GM21576 (cell line): ENCODE data around the gene IPPK.

Source experiments
- ATAC-seq: cut with Tn5 transposase; IDR thresholded peaks from one replicate; pipeline ENCODE4 v1.9.1; 2021; ENCODE audit warnings: mild to moderate bottlenecking, moderate library complexity; ENCODE audit not compliant: unreplicated experiment

Gene IPPK

GRCh38 chr9:92616199-92616641 is 53.7 kb downstream of the IPPK start:
- no peak for ATAC-seq

DNA sequence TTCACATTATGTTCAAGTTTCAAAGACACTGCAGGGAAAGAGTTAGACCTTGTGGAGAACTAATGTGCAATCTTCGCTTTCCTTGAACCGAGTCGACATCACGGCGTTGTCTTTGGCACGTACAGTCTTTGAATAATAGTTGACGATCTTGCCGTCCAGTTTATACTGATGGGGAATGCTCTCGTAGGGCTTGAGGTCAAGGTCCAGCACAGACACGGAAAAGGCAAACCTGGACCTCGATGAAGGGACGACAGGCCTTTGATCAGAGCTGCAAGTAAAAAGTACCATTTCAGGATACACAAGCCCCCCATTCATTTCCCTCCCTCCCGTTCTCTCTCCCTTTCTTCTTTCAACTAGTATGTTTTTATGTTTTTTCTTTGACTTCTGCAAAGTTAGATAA is 54.1 kb downstream of the IPPK start:
- no peak for ATAC-seq

- no peak for ATAC-seq
Measured at GRCh38 chr9:92614763-92615461, 55.0 kb downstream of the IPPK start.

DNA sequence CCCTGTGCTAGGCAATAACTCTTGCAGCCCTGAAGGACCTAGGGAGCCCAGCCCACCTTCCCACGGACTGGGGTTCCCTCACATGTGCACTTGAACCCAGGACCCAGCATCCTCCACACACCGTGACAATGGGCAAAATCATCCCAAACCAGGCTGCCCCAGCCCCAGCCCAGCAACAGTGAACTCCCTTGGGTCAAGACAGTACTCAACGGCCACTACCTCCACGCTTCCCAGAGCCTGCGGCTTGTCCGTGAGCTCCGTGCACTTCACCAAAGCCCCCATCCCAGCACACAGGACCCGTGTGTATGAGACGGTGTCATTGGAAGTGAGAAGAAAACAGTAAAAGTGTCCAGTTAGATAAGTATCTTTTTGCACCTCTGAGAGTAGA is 55.8 kb downstream of the IPPK start:
- ATAC-seq: no peak

GRCh38 chr9:92613268-92614122 is 56.4 kb downstream of the IPPK start:
- no peak for ATAC-seq

- no peak for ATAC-seq
Measured at GRCh38 chr9:92612816-92613215, 57.1 kb downstream of the IPPK start.

GRCh38 chr9:92612292-92612691 is 57.6 kb downstream of the IPPK start:
- no peak for ATAC-seq

GRCh38 chr9:92611621-92612285 is 58.2 kb downstream of the IPPK start:
- no peak for ATAC-seq

GRCh38 chr9:92610470-92611420 is 59.2 kb downstream of the IPPK start:
- no peak for ATAC-seq

- no peak for ATAC-seq
Measured at GRCh38 chr9:92608909-92609445, 61.0 kb downstream of the IPPK start.

DNA sequence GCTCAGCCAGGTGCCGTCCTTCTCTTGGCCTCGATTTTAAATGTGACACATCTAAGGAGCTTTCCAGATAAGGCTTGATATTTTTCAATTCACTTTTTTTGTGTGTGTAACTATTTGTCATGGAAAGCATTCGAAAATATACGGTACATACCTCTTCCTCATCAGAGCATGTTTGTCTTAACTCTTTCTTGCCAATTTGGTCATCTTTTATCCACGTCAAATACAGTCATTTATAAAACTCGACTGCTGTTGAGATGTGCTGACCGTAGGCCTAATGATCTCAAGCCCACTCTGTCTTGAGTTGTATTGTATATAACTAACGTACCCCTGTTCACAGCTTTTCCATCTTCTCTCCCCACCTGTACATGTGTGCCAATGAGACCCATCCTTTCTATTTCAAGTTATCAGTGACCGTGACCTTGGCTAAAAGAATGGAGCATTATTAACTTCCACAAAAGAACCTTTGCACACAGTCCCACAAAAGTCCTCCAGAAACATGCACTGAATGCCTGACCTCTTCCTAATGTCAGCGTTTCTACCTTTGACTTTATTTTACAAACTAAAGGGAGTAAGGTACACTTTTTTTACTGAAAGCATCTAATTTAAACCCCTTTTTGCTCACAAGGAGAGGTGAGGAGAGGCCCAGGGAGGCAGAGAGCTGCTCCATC is 61.6 kb downstream of the IPPK start:
- ATAC-seq: no peak

DNA sequence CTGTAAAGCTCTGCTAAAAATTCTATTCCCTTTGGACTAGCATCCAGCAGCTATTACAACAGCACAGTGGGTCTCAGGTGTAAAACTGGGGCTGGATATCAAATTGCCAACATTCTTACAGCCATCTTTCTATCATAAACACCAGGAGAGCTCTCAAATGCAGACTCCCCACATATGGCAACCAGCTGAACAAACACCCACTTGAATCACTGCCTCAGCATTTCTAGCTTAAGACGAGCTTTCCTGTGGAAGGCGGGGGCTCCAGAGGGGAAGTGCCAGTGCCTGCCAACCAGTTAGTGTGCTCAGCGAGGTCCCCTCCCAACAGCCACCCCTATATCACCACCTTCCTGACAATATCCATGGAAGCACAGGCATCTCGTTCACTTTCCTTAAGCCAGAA is 62.2 kb downstream of the IPPK start:
- no peak for ATAC-seq

GRCh38 chr9:92607088-92607487 is 62.8 kb downstream of the IPPK start:
- ATAC-seq: no peak

DNA sequence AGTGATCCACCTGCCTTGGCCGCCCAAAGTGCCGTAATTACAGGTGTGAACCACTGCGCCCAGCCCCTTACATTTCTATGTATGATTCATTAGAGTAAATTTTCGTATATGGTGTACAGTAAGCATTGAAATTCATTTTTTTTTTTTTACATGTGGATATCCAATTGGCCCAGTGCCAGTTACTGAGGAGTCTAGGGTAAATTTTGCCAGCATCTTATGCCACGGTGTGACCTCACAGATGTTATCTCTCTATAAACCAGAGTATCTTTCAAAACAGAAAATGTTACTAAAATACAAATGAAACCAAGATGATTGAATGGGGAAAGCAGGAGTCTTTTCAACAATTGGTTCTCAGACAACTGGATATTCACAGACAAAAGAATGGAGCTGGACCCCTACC is 64.7 kb downstream of the IPPK start:
- ATAC-seq: no peak

DNA sequence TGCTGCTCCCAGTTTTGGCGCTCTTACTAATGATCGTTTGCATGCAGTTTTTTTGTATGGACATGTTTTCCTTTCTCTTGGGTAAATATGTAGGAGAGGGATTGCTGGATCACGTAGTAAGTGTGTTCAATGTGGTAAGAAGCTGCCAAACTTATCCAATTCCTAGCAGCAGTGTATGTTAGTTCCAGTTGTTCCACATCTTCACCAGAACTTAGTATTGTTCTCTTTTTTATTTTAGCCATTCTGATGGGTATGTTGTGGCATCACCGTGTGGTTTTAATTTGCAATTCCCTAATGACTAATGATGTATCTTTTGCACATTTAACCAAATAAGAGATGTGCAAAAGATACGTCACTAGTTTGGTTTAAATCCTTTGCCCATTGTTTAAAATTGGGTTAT is 65.9 kb downstream of the IPPK start:
- ATAC-seq: no peak

- no peak for ATAC-seq
Measured at GRCh38 chr9:92603100-92603499, 66.8 kb downstream of the IPPK start.

DNA sequence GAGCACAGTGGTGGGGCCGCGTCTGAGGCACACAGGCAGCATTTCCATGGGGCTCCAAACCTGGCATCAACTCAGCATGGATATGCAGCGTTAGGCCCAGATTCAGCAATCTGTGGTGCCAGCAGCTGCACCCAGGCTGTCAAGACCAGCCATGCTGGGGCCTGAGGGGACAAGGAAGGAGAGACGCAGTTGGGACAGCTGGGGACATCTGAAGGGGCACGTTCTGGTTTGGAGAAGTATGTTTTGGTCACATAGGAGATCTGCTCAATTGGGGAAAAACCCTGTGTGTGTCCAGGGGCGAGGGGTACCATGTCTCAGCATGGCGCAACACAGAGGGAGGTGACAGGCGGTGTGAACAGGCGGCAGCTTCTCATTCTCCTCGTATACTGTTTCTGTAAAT is 67.5 kb downstream of the IPPK start:
- ATAC-seq: no peak

DNA sequence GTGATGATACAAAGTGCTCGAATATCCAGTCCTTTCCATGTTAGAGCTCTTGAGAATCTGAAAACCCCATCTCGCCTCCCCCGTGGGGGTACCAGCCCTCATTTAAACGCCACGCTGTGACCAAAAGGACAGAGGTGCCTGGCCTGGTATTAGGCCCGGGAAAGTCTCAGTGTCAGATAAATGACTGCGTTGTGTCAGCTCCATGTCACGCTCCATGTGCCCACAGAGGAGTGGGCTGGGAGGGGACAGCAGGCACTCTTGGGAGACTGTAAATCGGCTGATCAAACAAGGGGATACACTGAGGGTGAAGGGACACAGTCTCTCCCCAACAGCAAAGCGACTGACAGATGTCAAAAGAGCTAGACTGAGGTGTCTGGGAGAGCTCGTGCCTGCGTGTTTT is 68.5 kb downstream of the IPPK start:
- ATAC-seq: no peak

GRCh38 chr9:92600462-92601261 is 69.3 kb downstream of the IPPK start:
- ATAC-seq: no peak
